Measurements from ENCODE around the gene FSD2.

FSD2 gene

DNA sequence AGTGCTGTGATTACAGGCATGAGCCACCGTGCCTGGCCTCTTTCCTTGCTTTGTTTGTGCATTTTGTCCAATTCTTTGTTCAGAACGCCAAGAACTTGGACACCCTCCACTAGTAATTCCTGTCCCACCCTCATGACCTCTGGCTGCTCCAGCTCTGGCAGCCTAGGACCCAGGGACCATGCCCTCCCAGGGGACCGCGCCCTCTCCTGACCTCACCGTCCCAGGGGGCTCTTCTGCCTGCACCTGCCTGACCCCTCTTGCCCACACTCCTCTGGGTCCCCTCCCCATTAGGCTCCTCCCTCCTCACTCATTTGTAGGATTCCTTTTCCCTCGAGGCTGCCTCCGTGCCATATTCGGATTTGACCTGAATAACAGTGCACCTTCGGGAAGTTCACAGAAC lies 41.1 kb downstream of the FSD2 start:
- Histone ChIP-seq H3K9me3 (ENCODE audit: control insufficient read depth, low read length) (no peaks in the 10 kb centered on the region), H3K4me3 (ENCODE audit: extremely low read depth, insufficient read depth, low read length, poor library complexity, severe bottlenecking) (no peak overlapping the region), H3K27ac (ENCODE audit: low read depth, low read length, severe bottlenecking) (no peak overlapping the region), H3K4me1 (ENCODE audit: control insufficient read depth, insufficient read depth, low read length, poor library complexity, severe bottlenecking) (no peaks in the 10 kb centered on the region), H3K36me3 (ENCODE audit: control insufficient read depth, insufficient read depth, low read length) (peaks cover 10% of the 10 kb centered on the region)
- WGBS, 2 experiments (ENCODE audit: insufficient coverage in 2 of 2) = 87 to 88% methylated on average over 8 of the region's 9 CpGs

DNA sequence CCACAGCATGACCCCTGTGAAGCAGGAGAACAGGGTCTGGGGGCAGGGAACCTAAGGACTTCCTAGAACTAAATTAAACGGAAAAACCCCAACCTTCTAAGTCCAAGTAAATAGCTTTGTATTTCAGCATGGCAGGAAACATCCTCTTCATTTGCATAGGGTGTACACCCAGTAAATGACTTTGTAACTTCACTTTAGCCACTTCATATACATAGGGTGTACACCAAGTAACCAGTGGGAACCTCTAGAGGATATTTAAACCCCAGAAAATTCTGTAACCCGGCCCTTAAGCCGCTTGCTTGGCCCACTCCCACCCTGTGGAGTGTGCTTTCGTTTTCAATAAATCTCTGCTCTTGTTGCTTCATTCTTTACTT lies 41.8 kb downstream of the FSD2 start:
- H3K4me3 ChIP-seq (ENCODE audit: extremely low read depth, insufficient read depth, low read length, poor library complexity, severe bottlenecking) = no peak overlapping the region
- H3K9me3 ChIP-seq (ENCODE audit: control insufficient read depth, low read length) = no peaks in the 10 kb centered on the region
- no peaks in the 10 kb centered on the region for H3K4me1 ChIP-seq (ENCODE audit: control insufficient read depth, insufficient read depth, low read length, poor library complexity, severe bottlenecking)
- 88 to 100% methylated on average over 3 to 4 of the region's 4 CpGs for WGBS, 2 experiments (ENCODE audit: insufficient coverage in 2 of 2)
- no peak overlapping the region for H3K27ac ChIP-seq (ENCODE audit: low read depth, low read length, severe bottlenecking)
- H3K36me3 ChIP-seq (ENCODE audit: control insufficient read depth, insufficient read depth, low read length) = peaks cover 13% of the 10 kb centered on the region

GRCh38 chr15:82763361-82764116 lies 42.3 kb downstream of the FSD2 start:
- no peaks in the 10 kb centered on the region for H3K4me1 ChIP-seq (ENCODE audit: control insufficient read depth, insufficient read depth, low read length, poor library complexity, severe bottlenecking)
- no peak overlapping the region for H3K27ac ChIP-seq (ENCODE audit: low read depth, low read length, severe bottlenecking)
- WGBS, 2 experiments (ENCODE audit: insufficient coverage in 2 of 2) = 81 to 90% methylated on average over 6 of the region's 7 CpGs
- no peak overlapping the region for H3K4me3 ChIP-seq (ENCODE audit: extremely low read depth, insufficient read depth, low read length, poor library complexity, severe bottlenecking)
- no peaks in the 10 kb centered on the region for H3K9me3 ChIP-seq (ENCODE audit: control insufficient read depth, low read length)
- H3K36me3 ChIP-seq (ENCODE audit: control insufficient read depth, insufficient read depth, low read length) = peaks cover 19% of the 10 kb centered on the region

DNA sequence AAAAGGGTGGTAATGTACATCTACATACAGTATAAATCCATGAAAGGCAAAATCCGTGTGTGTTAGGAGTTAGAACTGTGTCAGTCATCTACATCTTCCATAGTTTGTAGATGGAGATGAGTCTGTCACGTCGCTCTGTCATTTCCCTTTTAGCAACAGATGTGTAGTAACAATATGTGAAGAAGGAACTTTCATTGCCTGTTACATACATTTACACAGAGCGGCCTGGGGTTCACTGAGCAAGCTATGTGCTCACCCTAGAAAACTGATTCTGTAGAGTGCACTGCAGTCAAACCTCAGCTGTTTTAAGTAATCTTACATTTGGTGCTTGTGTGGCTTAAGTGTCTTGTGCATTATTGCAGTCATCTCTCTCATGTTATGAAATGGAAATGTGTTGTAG lies 54.6 kb downstream of the FSD2 start:
- no peak overlapping the region for H3K27ac ChIP-seq (ENCODE audit: low read depth, low read length, severe bottlenecking)
- peak overlapping the region; percentile 82 for H3K4me3 ChIP-seq (ENCODE audit: extremely low read depth, insufficient read depth, low read length, poor library complexity, severe bottlenecking)

DNA sequence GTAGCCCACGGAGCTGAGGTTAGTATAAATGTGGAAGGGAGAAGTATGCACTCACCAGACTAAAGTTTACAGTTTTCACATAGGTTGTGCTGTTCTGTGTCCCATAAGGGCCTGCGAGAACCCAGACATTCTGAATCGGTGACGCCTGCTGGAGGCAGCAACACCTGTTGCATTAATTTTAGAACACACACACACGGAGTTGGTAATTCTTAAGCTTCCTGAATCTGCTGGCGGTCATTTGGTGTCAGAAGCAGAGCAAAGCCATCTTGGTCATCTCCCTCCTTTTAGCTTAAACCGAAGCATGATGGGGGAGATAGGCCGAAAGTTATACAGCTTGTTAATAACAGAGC lies 55.1 kb downstream of the FSD2 start:
- no peaks in the 10 kb centered on the region for H3K9me3 ChIP-seq (ENCODE audit: control insufficient read depth, low read length)
- peaks cover 31% of the 10 kb centered on the region for H3K36me3 ChIP-seq (ENCODE audit: control insufficient read depth, insufficient read depth, low read length)
- H3K27ac ChIP-seq (ENCODE audit: low read depth, low read length, severe bottlenecking) = no peak overlapping the region
- peak overlapping the region; percentile 82 for H3K4me3 ChIP-seq (ENCODE audit: extremely low read depth, insufficient read depth, low read length, poor library complexity, severe bottlenecking)
- H3K4me1 ChIP-seq (ENCODE audit: control insufficient read depth, insufficient read depth, low read length, poor library complexity, severe bottlenecking) = peaks cover 7% of the 10 kb centered on the region
- WGBS, 2 experiments (ENCODE audit: insufficient coverage in 2 of 2) = 0 to 12% methylated on average over 4 to 7 of the region's 8 CpGs

More for the DNA sequence above, 54.6 kb downstream of the FSD2 start:
- peaks cover 7% of the 10 kb centered on the region for H3K4me1 ChIP-seq (ENCODE audit: control insufficient read depth, insufficient read depth, low read length, poor library complexity, severe bottlenecking)
- no peaks in the 10 kb centered on the region for H3K9me3 ChIP-seq (ENCODE audit: control insufficient read depth, low read length)
- peaks cover 36% of the 10 kb centered on the region for H3K36me3 ChIP-seq (ENCODE audit: control insufficient read depth, insufficient read depth, low read length)
- 100% methylated on average over 1 of the region's 4 CpGs; no CpG with 5 or more reads in 1 of the 2 experiments for WGBS, 2 experiments (ENCODE audit: insufficient coverage in 2 of 2)

GRCh38 chr15:82749951-82750830 lies 55.7 kb downstream of the FSD2 start:
- peaks cover 7% of the 10 kb centered on the region for H3K4me1 ChIP-seq (ENCODE audit: control insufficient read depth, insufficient read depth, low read length, poor library complexity, severe bottlenecking)
- no peaks in the 10 kb centered on the region for H3K9me3 ChIP-seq (ENCODE audit: control insufficient read depth, low read length)
- peak overlapping the region; percentile 82 for H3K4me3 ChIP-seq (ENCODE audit: extremely low read depth, insufficient read depth, low read length, poor library complexity, severe bottlenecking)
- H3K36me3 ChIP-seq (ENCODE audit: control insufficient read depth, insufficient read depth, low read length) = peaks cover 25% of the 10 kb centered on the region
- H3K27ac ChIP-seq (ENCODE audit: low read depth, low read length, severe bottlenecking) = peak overlapping the region; percentile 91
- 0% methylated on average over 37 of the region's 47 CpGs for WGBS, 2 experiments (ENCODE audit: insufficient coverage in 2 of 2)

GRCh38 chr15:82748315-82748714 lies 57.6 kb downstream of the FSD2 start:
- Histone ChIP-seq H3K4me3 (ENCODE audit: extremely low read depth, insufficient read depth, low read length, poor library complexity, severe bottlenecking) (no peak overlapping the region), H3K4me1 (ENCODE audit: control insufficient read depth, insufficient read depth, low read length, poor library complexity, severe bottlenecking) (peaks cover 7% of the 10 kb centered on the region), H3K27ac (ENCODE audit: low read depth, low read length, severe bottlenecking) (no peak overlapping the region), H3K36me3 (ENCODE audit: control insufficient read depth, insufficient read depth, low read length) (peaks cover 15% of the 10 kb centered on the region), H3K9me3 (ENCODE audit: control insufficient read depth, low read length) (no peaks in the 10 kb centered on the region)

DNA sequence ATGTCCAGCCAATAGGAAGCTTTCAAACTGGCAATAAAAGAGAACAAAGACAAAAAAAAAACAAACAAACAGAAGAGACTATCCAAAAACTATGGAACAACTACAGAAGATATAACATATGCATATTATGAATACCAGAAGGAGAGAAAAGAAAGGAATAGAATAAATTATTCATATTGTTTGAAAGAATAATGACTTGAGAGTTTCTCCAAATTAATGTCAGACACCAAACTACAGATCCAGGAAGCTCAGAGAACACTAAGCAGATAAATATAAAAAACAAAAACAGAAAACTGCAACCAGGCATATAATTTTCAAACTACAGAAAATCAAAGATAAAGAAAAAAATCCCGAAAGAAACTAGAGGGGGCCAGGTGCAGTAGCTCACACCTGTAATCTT lies 62.1 kb downstream of the FSD2 start:
- H3K4me1 ChIP-seq (ENCODE audit: control insufficient read depth, insufficient read depth, low read length, poor library complexity, severe bottlenecking) = peaks cover 12% of the 10 kb centered on the region
- H3K4me3 ChIP-seq (ENCODE audit: extremely low read depth, insufficient read depth, low read length, poor library complexity, severe bottlenecking) = no peak overlapping the region
- H3K27ac ChIP-seq (ENCODE audit: low read depth, low read length, severe bottlenecking) = no peak overlapping the region
- WGBS, 2 experiments (ENCODE audit: insufficient coverage in 2 of 2) = 67 to 89% methylated on average over 1 of the region's 1 CpG
- no peaks in the 10 kb centered on the region for H3K9me3 ChIP-seq (ENCODE audit: control insufficient read depth, low read length)
- no peaks in the 10 kb centered on the region for H3K36me3 ChIP-seq (ENCODE audit: control insufficient read depth, insufficient read depth, low read length)

DNA sequence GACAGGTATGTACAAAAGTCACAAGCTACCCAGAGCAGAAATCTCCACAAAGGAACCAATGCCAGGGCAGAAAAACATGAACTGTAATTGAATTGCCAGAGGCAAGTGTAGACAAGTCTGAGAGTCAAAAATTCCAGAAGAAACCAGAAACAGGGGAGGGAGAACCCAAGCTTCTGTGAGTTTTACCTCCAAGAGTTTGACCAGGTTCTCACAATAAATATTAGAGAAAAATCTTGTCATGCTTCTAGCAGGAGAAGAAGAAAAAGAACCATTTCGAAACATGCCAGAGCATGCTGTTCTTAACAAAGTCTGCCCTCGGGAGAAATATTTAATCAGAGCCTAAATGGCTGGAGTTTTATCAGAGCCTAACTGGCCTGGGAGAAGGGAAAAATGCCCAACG lies 63.7 kb downstream of the FSD2 start:
- H3K27ac ChIP-seq (ENCODE audit: low read depth, low read length, severe bottlenecking) = peak overlapping the region; percentile 5
- 77 to 84% methylated on average over 2 of the region's 3 CpGs for WGBS, 2 experiments (ENCODE audit: insufficient coverage in 2 of 2)
- H3K4me3 ChIP-seq (ENCODE audit: extremely low read depth, insufficient read depth, low read length, poor library complexity, severe bottlenecking) = no peak overlapping the region
- H3K4me1 ChIP-seq (ENCODE audit: control insufficient read depth, insufficient read depth, low read length, poor library complexity, severe bottlenecking) = peaks cover 12% of the 10 kb centered on the region
- no peaks in the 10 kb centered on the region for H3K36me3 ChIP-seq (ENCODE audit: control insufficient read depth, insufficient read depth, low read length)
- no peaks in the 10 kb centered on the region for H3K9me3 ChIP-seq (ENCODE audit: control insufficient read depth, low read length)

- Histone ChIP-seq H3K27ac (ENCODE audit: low read depth, low read length, severe bottlenecking) (no peak overlapping the region), H3K9me3 (ENCODE audit: control insufficient read depth, low read length) (no peaks in the 10 kb centered on the region), H3K36me3 (ENCODE audit: control insufficient read depth, insufficient read depth, low read length) (no peaks in the 10 kb centered on the region), H3K4me3 (ENCODE audit: extremely low read depth, insufficient read depth, low read length, poor library complexity, severe bottlenecking) (no peak overlapping the region), H3K4me1 (ENCODE audit: control insufficient read depth, insufficient read depth, low read length, poor library complexity, severe bottlenecking) (peaks cover 12% of the 10 kb centered on the region)
- WGBS, 2 experiments (ENCODE audit: insufficient coverage in 2 of 2) = 96 to 100% methylated on average over 1 to 2 of the region's 2 CpGs
Measured at GRCh38 chr15:82739086-82739485, 66.8 kb downstream of the FSD2 start.

DNA sequence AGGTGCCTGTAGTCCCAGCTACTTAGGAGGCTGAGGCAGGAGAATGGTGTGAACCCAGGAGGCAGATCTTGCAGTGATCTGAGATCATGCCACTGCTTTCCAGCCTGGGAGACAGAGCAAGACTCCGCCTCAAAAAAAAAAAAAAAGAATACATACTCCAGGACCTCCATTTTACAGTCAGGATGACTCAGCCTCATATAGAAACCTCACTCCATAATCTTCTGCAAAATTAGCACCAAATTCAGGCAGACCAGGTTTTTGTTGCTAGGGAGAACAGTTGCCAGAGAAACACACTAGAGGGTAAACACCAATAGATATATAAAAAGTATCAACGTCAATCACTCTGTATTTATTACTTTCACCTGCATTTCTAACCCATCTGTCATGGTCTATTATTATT lies 67.9 kb downstream of the FSD2 start:
- no peak overlapping the region for H3K27ac ChIP-seq (ENCODE audit: low read depth, low read length, severe bottlenecking)
- no peak overlapping the region for H3K4me3 ChIP-seq (ENCODE audit: extremely low read depth, insufficient read depth, low read length, poor library complexity, severe bottlenecking)
- H3K4me1 ChIP-seq (ENCODE audit: control insufficient read depth, insufficient read depth, low read length, poor library complexity, severe bottlenecking) = peaks cover 12% of the 10 kb centered on the region
- no peaks in the 10 kb centered on the region for H3K9me3 ChIP-seq (ENCODE audit: control insufficient read depth, low read length)
- 89 to 100% methylated on average over 1 to 2 of the region's 2 CpGs for WGBS, 2 experiments (ENCODE audit: insufficient coverage in 2 of 2)
- no peaks in the 10 kb centered on the region for H3K36me3 ChIP-seq (ENCODE audit: control insufficient read depth, insufficient read depth, low read length)

Data from mesodermal cell (in vitro differentiated cells).